HepG2 (cell line): ENCODE measurements around the gene CNBD2. TPM values are rescaled to one million over a fixed set of nuclear protein-coding genes. Genes with fewer than 3 reads are reported as not detected.

Source experiments
- ATAC-seq: fragments of 200-7000 bp; cut with Tn5 transposase; 3 replicates; pipeline ENCODE4 v1.9.1; 2020; ENCODE audit warnings: mild to moderate bottlenecking, moderate library complexity
- BruUV-seq: library from RNA; stranded (reverse); fragments of 400-500 nt; replicated peaks from 2 replicates; lab custom pipeline; 2021; lab: Mats Ljungman, UMichigan
- CTCF ChIA-PET: fragments of 300-600 bp; formaldehyde crosslinking; extraction: SDS; loops from one replicate; lab custom pipeline; 2021; ENCODE audit warnings: low total read pairs, inconsistent platforms, low intra/inter-chr PET ratio; lab: Yijun Ruan, JAX
- POLR2A ChIA-PET: fragments of 350-600 bp; sonication (Branson Sonifier 250); formaldehyde crosslinking; loops from one replicate; lab custom pipeline; 2020; ENCODE audit warnings: antibody characterized with exemption, inconsistent platforms; lab: Yijun Ruan, JAX
- DNase-seq: peaks from one replicate; pipeline ENCODE4 v3.0.0-alpha.2; 2015; ENCODE audit warnings: low spot score
- FAIRE-seq: peaks from 3 replicates; lab custom pipeline; 2011; peaks lifted over from hg19 to GRCh38; lab: Jason Lieb, UNC
- H2AFZ ChIP-seq: one replicate; pipeline ENCODE4 v1.6.1; 2011; ENCODE audit warnings: low read length, inconsistent platforms
- H3K27ac ChIP-seq: fragments of 300-600 bp; 3 replicates; pipeline ENCODE4 v1.8.0; 2011; ENCODE audit warnings: mixed run types, mild to moderate bottlenecking, mixed read lengths, low read length, inconsistent platforms; ENCODE audit not compliant: insufficient read depth; ENCODE audit errors: extremely low read length
- H3K27me3 ChIP-seq, 2 experiments: fragments of 200-600 bp in 1 of 2; 2 replicates in 1 of 2; 3 replicates in 1 of 2; pipeline versions ENCODE4 v1.6.0 to v1.8.0; 2011; ENCODE audit warnings: low read length in 2 of 2, mild to moderate bottlenecking in 2 of 2, moderate library complexity in 2 of 2, inconsistent platforms in 1 of 2; ENCODE audit not compliant: insufficient read depth in 2 of 2, control insufficient read depth in 1 of 2
- H3K36me3 ChIP-seq, 2 experiments: fragments of 200-600 bp in 1 of 2; replicated peaks in 1 of 2; 2 replicates in 1 of 2; 3 replicates in 1 of 2; pipeline versions ENCODE4 v1.5.1 to v1.8.0; 2011; ENCODE audit warnings: low read length in 2 of 2, inconsistent platforms in 1 of 2; ENCODE audit not compliant: insufficient read depth in 2 of 2, control insufficient read depth in 1 of 2
- H3K4me1 ChIP-seq: 2 replicates; pipeline ENCODE4 v1.5.1; 2012; ENCODE audit warnings: low read length, inconsistent platforms; ENCODE audit not compliant: insufficient read depth
- H3K4me2 ChIP-seq: 2 replicates; pipeline ENCODE4 v1.6.0; 2011; ENCODE audit warnings: low read depth, low read length, inconsistent platforms
- H3K4me3 ChIP-seq, 3 experiments: fragments of 200-600 bp in 1 of 3; sonication (generic), shearing (Covaris generic) in 1 of 3; replicated peaks in 1 of 3; 2 replicates each; pipeline ENCODE4 v1.5.1; 2011 to 2016; ENCODE audit warnings: low read length in 3 of 3, inconsistent platforms in 2 of 3, low read depth in 2 of 3, mild to moderate bottlenecking in 2 of 3, control low read depth in 1 of 3, mixed read lengths in 1 of 3; ENCODE audit not compliant: insufficient read depth in 1 of 3
- H3K79me2 ChIP-seq: one replicate; pipeline ENCODE4 v1.6.1; 2011; ENCODE audit warnings: low read length, inconsistent platforms; ENCODE audit not compliant: insufficient read depth
- H3K9ac ChIP-seq: 2 replicates; pipeline ENCODE4 v1.6.0; 2011; ENCODE audit warnings: mild to moderate bottlenecking, low read depth, low read length, inconsistent platforms; ENCODE audit not compliant: insufficient read depth
- H3K9me3 ChIP-seq: 2 replicates; pipeline ENCODE4 v1.5.1; 2012; ENCODE audit warnings: mild to moderate bottlenecking, low read length
- H4K20me1 ChIP-seq: 2 replicates; pipeline ENCODE4 v1.6.0; 2011; ENCODE audit warnings: inconsistent platforms, mild to moderate bottlenecking, low read length, moderate library complexity; ENCODE audit not compliant: insufficient read depth
- CTCF ChIP-seq: sonication (generic); formaldehyde crosslinking; IDR thresholded peaks from 2 replicates; pipeline ENCODE4 v1.5.0; 2020; ENCODE audit warnings: mild to moderate bottlenecking, missing genetic modification reagents, moderate library complexity
- FOXJ3 ChIP-seq: sonication (generic); formaldehyde crosslinking; IDR thresholded peaks from 2 replicates; pipeline ENCODE4 v1.4.0; 2020; ENCODE audit warnings: missing genetic modification reagents, mild to moderate bottlenecking, borderline replicate concordance
- GATA4 ChIP-seq: sonication (generic); IDR thresholded peaks from 2 replicates; pipeline ENCODE4 v1.6.1; 2016; ENCODE audit warnings: antibody characterized with exemption, low read depth, borderline replicate concordance
- SALL2 ChIP-seq: sonication (generic); formaldehyde crosslinking; IDR thresholded peaks from 2 replicates; pipeline ENCODE4 v1.8.1; 2023; ENCODE audit warnings: mild to moderate bottlenecking, missing genetic modification reagents, inconsistent platforms
- STAG1 ChIP-seq: sonication (generic); formaldehyde crosslinking; IDR thresholded peaks from 2 replicates; pipeline ENCODE4 v1.4.0; 2020; ENCODE audit warnings: missing genetic modification reagents
- XBP1 ChIP-seq: sonication (generic); formaldehyde crosslinking; IDR thresholded peaks from 2 replicates; pipeline ENCODE4 v1.5.0; 2020; ENCODE audit warnings: missing genetic modification reagents
- ZNF260 ChIP-seq: sonication (generic); formaldehyde crosslinking; IDR thresholded peaks from 2 replicates; pipeline ENCODE4 v1.4.0; 2020; ENCODE audit warnings: missing genetic modification reagents, low read depth, mild to moderate bottlenecking, borderline replicate concordance
- ZNF629 ChIP-seq: sonication (generic); formaldehyde crosslinking; conservative IDR thresholded peaks from 2 replicates; pipeline ENCODE4 v1.5.0; 2020; ENCODE audit warnings: missing genetic modification reagents
- ZNF639 ChIP-seq: conservative IDR thresholded peaks from 2 replicates; pipeline ENCODE4 v1.6.1; 2018; ENCODE audit warnings: missing genetic modification reagents
- WGBS: methylation state at CpG from one replicate; pipeline ENCODE4 v1.1.6; 2017; ENCODE audit warnings: low lambda C conversion rate; 5-methylcytosine and 5-hydroxymethylcytosine counted together
- in situ Hi-C: cut with HindIII; loops from 2 replicates; pipeline ENCODE4 v1.10.0; 2017; ENCODE audit warnings: low pct_unique_long_range_greater_than_20kb; ENCODE audit not compliant: extremely low pct_ligation_motif_present
- intact Hi-C: fragments of 100-400 bp; cut with micrococcal nuclease; formaldehyde crosslinking; loops from one replicate; pipeline ENCODE4 v1.10.0; 2022; ENCODE audit not compliant: unreplicated experiment
- polyA plus RNA-seq, 8 experiments: library from polyadenylated mRNA; depleted of rRNA in 3 of 8; stranded (reverse) in 7 of 8; unstranded in 1 of 8; fragments of >200 nt; fragmentation: Illumina TruSeq in 4 of 8; extraction: Trizol in 4 of 8; gene quantifications; 2 replicates each; pipeline versions ENCODE4 v1.2.1 to v1.2.3, GENCODE V29; 2011 to 2016; ENCODE audit warnings: low read depth in 4 of 8, missing spikeins in 1 of 8, mixed read lengths in 1 of 8; ENCODE audit not compliant: insufficient read depth in 1 of 8
- total RNA-seq, 5 experiments: library from RNA; depleted of rRNA; stranded (reverse); fragments of >200 nt; fragmentation: Illumina TruSeq; extraction: Trizol; gene quantifications; 2 replicates each; pipeline ENCODE4 v1.2.3, GENCODE V29; 2016; ENCODE audit warnings: low read depth in 1 of 5

The CNBD2 gene
- total and polyA plus RNA-seq, 2 of the 13 experiments (the other 11 are each of a cell fraction or from before 2014, with no cell fraction given) = 12.4 to 22.8 TPM

- ChIA-PET CTCF (no interaction called here), POLR2A (no interaction called here)
- no peak for FAIRE-seq
- BruUV-seq = no TSS peak
- H3K4me3 ChIP-seq = no peak overlapping the region
- H3K27me3 ChIP-seq = peaks cover 0 to 8% of the 10 kb centered on the region in 2 experiments; a peak in 1 of 5 replicates
- intact Hi-C loops = no loop called here
- no peaks in the 10 kb centered on the region for H3K79me2 ChIP-seq
- H3K4me2 ChIP-seq = no peak overlapping the region
- no peak for DNase-seq
- no peaks in the 10 kb centered on the region for H4K20me1 ChIP-seq
- H3K4me1 ChIP-seq = no peaks in the 10 kb centered on the region
- H2AFZ ChIP-seq = no peak overlapping the region
- 29% methylated on average over 2 of the region's 2 CpGs for WGBS
- TF ChIP-seq FOXJ3 = no peak
- TF ChIP-seq GATA4 = no peak
- peak; percentile 60; the same call in 1 of the 2 replicates for TF ChIP-seq ZNF629 (CRISPR knock-in tag)
- no peak for TF ChIP-seq ZNF260 (CRISPR knock-in tag)
- TF ChIP-seq SALL2 (CRISPR knock-in tag) = no peak
- no peak for TF ChIP-seq XBP1 (CRISPR knock-in tag)
- TF ChIP-seq, all 625 proteins: peak for 1
- in situ Hi-C loops = loop anchor here (10.0 kb wide), 1 partner anchor 456 kb away; no protein-coding TSS in a partner anchor
- H3K27ac ChIP-seq = no peak overlapping the region
- no peaks in the 10 kb centered on the region for H3K9me3 ChIP-seq
- no peaks in the 10 kb centered on the region for H3K36me3 ChIP-seq
- ATAC-seq = no peak
- no peak overlapping the region for H3K9ac ChIP-seq
Observed at GRCh38 chr20:35988910-35989463, 20.6 kb downstream of the CNBD2 start.

- FAIRE-seq (peak; percentile 30), ATAC-seq (peak; percentile 68)
- in situ Hi-C loops = loop anchor here (5.0 kb wide), 1 partner anchor 206 kb away; no protein-coding TSS in a partner anchor
Observed at GRCh38 chr20:35991142-35991771, 22.9 kb downstream of the CNBD2 start.

More at GRCh38 chr20:35991142-35991771, 22.9 kb downstream of the CNBD2 start:
- POLR2A ChIA-PET = interaction anchor here (1.1 to 4.5 kb wide), 2 partner anchors 37 to 148 kb away, joined by 5 to 32 read pairs; partner anchors contain the start of gene SCAND1
- Histone ChIP-seq H3K4me2 (no peak overlapping the region), H3K79me2 (no peaks in the 10 kb centered on the region), H3K9me3 (no peaks in the 10 kb centered on the region), H3K27me3 (no peaks in the 10 kb centered on the region), H3K4me3 (no peak overlapping the region), H3K4me1 (no peaks in the 10 kb centered on the region), H3K27ac (no peak overlapping the region), H2AFZ (no peak overlapping the region), H3K36me3 (no peaks in the 10 kb centered on the region), H3K9ac (no peak overlapping the region), H4K20me1 (no peaks in the 10 kb centered on the region)
- TF ChIP-seq ZNF639 (CRISPR knock-in tag) (no peak), STAG1 (CRISPR knock-in tag) (peak; percentile 40; the same call in 1 of the 2 replicates), CTCF (CRISPR knock-in tag) (0 out of 2 replicates have a peak, but pooled peaks have one; percentile 22)
- WGBS = under 1% methylated on average over 3 of the region's 3 CpGs
- intact Hi-C loops = loop anchor here (10.0 kb wide), 1 partner anchor 444 kb away; no protein-coding TSS in a partner anchor
- CTCF ChIA-PET = interaction anchor here (1.1 to 7.4 kb wide), 2 partner anchors 147 to 208 kb away, joined by 3 to 259 read pairs; no protein-coding TSS in a partner anchor
- BruUV-seq = no TSS peak
- peak; percentile 35 for DNase-seq
